ENCODE data around the gene IRF6. TPM values are rescaled to one million over a fixed set of nuclear protein-coding genes. Genes with fewer than 3 reads are reported as not detected.

IRF6 gene
- polyA plus RNA-seq, 1 of the 3 experiments (the other 2 are of a cell fraction), result 0.94 TPM

DNA sequence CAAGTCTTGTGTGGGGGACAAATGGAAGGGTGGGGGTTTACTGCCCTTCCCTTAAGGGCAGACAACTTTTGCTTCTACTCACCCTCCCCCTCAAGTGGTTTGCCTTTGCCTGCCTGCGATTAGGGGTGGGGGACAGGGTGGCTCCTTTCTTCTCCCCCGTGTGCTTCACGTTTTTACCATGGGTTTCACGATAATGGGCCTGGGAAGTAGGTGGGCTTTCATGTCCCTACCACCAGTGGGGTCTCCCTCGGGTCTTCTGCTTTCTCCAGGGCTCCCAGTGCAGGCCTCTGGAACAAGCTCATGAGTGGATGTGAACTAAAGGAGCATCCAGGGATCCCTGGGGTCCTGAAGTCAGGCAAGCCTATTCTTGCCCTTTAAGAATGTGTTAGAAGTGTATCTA is 43.4 kb upstream of the IRF6 start:
- Histone ChIP-seq H3K4me3 (ENCODE audit: low read depth in 2 of 2, low read length in 1 of 2) (no peak overlapping the region), H3K27ac (ENCODE audit: low read depth in 2 of 2, low read length in 1 of 2) (peak overlapping the region in 1 of 2 experiments; percentile 80; a peak in 2 of 4 replicates), H3K9ac (no peak overlapping the region), H3F3A (replicated peaks; ENCODE audit: insufficient read depth) (peaks cover 27% of the 10 kb centered on the region), H3K9me3 (no peaks in the 10 kb centered on the region), H3K9me2 (no peaks in the 10 kb centered on the region), H3K27me3 (ENCODE audit: insufficient read depth) (no peaks in the 10 kb centered on the region), H3K4me1 (ENCODE audit: control insufficient read depth in 1 of 2, insufficient read depth in 2 of 2, low read depth in 1 of 2, low read length in 1 of 2) (peaks cover 2 to 11% of the 10 kb centered on the region in 2 experiments; a peak in 3 of 4 replicates), H2AFZ (ENCODE audit: low read depth) (no peak overlapping the region), H4K20me1 (ENCODE audit: insufficient read depth) (no peaks in the 10 kb centered on the region), H3K36me3 (replicated peaks in 1 of 2; ENCODE audit: control insufficient read depth in 1 of 2, insufficient read depth in 2 of 2, low read length in 1 of 2) (peaks cover 88 to 89% of the 10 kb centered on the region in 2 experiments), H3K4me2 (no peak overlapping the region), H3K79me2 (ENCODE audit: insufficient read depth) (peaks cover 55% of the 10 kb centered on the region)
- POLR2A ChIA-PET, result interaction anchor here (1.0 kb wide), 1 partner anchor 12 kb away, joined by 3 read pairs; no protein-coding TSS in a partner anchor
- DNase-seq, result no peak
- TF ChIP-seq POLR2AphosphoS5 (IDR thresholded peaks at IDR 0.05; ENCODE audit: low read depth, low read length) (no peak), ELF1 (IDR thresholded peaks at IDR 0.05) (no peak), SMC3 (IDR thresholded peaks at IDR 0.05; ENCODE audit: low read depth, low read length) (no peak), NRF1 (IDR thresholded peaks at IDR 0.05; ENCODE audit: low read depth, low read length) (no peak), EP300 (IDR thresholded peaks at IDR 0.05; ENCODE audit: borderline replicate concordance in 1 of 2, low read depth in 1 of 2, low read length in 1 of 2) (no peak), RAD21 (IDR thresholded peaks at IDR 0.05; ENCODE audit: low read length) (no peak), FOSL2 (IDR thresholded peaks at IDR 0.05; ENCODE audit: borderline replicate concordance, low read depth) (no peak), SIN3A (IDR thresholded peaks at IDR 0.05; ENCODE audit: borderline replicate concordance, low read depth, low read length) (no peak), TAF1 (IDR thresholded peaks at IDR 0.05; ENCODE audit: borderline replicate concordance, low read depth, low read length) (no peak), JUND (IDR thresholded peaks at IDR 0.05) (no peak), FOXJ3 (CRISPR knock-in tag; IDR thresholded peaks at IDR 0.05) (no peak), RCOR1 (IDR thresholded peaks at IDR 0.05; ENCODE audit: low read length) (no peak)
- TF ChIP-seq, protein P1, sequence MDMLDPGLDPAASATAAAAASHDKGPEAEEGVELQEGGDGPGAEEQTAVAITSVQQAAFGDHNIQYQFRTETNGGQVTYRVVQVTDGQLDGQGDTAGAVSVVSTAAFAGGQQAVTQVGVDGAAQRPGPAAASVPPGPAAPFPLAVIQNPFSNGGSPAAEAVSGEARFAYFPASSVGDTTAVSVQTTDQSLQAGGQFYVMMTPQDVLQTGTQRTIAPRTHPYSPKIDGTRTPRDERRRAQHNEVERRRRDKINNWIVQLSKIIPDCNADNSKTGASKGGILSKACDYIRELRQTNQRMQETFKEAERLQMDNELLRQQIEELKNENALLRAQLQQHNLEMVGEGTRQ (IDR thresholded peaks at IDR 0.05; ENCODE audit: borderline replicate concordance, low read depth, low read length), result no peak
- TF ChIP-seq, protein P2, sequence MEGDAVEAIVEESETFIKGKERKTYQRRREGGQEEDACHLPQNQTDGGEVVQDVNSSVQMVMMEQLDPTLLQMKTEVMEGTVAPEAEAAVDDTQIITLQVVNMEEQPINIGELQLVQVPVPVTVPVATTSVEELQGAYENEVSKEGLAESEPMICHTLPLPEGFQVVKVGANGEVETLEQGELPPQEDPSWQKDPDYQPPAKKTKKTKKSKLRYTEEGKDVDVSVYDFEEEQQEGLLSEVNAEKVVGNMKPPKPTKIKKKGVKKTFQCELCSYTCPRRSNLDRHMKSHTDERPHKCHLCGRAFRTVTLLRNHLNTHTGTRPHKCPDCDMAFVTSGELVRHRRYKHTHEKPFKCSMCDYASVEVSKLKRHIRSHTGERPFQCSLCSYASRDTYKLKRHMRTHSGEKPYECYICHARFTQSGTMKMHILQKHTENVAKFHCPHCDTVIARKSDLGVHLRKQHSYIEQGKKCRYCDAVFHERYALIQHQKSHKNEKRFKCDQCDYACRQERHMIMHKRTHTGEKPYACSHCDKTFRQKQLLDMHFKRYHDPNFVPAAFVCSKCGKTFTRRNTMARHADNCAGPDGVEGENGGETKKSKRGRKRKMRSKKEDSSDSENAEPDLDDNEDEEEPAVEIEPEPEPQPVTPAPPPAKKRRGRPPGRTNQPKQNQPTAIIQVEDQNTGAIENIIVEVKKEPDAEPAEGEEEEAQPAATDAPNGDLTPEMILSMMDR (IDR thresholded peaks at IDR 0.05), result no peak
- TF ChIP-seq, protein P3, sequence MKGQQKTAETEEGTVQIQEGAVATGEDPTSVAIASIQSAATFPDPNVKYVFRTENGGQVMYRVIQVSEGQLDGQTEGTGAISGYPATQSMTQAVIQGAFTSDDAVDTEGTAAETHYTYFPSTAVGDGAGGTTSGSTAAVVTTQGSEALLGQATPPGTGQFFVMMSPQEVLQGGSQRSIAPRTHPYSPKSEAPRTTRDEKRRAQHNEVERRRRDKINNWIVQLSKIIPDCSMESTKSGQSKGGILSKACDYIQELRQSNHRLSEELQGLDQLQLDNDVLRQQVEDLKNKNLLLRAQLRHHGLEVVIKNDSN (IDR thresholded peaks at IDR 0.05; ENCODE audit: borderline replicate concordance, low read depth), result no peak
- TF ChIP-seq, protein P4, sequence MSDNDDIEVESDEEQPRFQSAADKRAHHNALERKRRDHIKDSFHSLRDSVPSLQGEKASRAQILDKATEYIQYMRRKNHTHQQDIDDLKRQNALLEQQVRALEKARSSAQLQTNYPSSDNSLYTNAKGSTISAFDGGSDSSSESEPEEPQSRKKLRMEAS (IDR thresholded peaks at IDR 0.05; ENCODE audit: low read depth), result no peak
- TF ChIP-seq, protein P5, sequence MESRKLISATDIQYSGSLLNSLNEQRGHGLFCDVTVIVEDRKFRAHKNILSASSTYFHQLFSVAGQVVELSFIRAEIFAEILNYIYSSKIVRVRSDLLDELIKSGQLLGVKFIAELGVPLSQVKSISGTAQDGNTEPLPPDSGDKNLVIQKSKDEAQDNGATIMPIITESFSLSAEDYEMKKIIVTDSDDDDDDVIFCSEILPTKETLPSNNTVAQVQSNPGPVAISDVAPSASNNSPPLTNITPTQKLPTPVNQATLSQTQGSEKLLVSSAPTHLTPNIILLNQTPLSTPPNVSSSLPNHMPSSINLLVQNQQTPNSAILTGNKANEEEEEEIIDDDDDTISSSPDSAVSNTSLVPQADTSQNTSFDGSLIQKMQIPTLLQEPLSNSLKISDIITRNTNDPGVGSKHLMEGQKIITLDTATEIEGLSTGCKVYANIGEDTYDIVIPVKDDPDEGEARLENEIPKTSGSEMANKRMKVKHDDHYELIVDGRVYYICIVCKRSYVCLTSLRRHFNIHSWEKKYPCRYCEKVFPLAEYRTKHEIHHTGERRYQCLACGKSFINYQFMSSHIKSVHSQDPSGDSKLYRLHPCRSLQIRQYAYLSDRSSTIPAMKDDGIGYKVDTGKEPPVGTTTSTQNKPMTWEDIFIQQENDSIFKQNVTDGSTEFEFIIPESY (IDR thresholded peaks at IDR 0.05; ENCODE audit: borderline replicate concordance, low read depth), result no peak
- TF ChIP-seq, protein P6, sequence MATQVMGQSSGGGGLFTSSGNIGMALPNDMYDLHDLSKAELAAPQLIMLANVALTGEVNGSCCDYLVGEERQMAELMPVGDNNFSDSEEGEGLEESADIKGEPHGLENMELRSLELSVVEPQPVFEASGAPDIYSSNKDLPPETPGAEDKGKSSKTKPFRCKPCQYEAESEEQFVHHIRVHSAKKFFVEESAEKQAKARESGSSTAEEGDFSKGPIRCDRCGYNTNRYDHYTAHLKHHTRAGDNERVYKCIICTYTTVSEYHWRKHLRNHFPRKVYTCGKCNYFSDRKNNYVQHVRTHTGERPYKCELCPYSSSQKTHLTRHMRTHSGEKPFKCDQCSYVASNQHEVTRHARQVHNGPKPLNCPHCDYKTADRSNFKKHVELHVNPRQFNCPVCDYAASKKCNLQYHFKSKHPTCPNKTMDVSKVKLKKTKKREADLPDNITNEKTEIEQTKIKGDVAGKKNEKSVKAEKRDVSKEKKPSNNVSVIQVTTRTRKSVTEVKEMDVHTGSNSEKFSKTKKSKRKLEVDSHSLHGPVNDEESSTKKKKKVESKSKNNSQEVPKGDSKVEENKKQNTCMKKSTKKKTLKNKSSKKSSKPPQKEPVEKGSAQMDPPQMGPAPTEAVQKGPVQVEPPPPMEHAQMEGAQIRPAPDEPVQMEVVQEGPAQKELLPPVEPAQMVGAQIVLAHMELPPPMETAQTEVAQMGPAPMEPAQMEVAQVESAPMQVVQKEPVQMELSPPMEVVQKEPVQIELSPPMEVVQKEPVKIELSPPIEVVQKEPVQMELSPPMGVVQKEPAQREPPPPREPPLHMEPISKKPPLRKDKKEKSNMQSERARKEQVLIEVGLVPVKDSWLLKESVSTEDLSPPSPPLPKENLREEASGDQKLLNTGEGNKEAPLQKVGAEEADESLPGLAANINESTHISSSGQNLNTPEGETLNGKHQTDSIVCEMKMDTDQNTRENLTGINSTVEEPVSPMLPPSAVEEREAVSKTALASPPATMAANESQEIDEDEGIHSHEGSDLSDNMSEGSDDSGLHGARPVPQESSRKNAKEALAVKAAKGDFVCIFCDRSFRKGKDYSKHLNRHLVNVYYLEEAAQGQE (IDR thresholded peaks at IDR 0.05; ENCODE audit: low read depth, low read length), result no peak
- TF ChIP-seq, protein P7, sequence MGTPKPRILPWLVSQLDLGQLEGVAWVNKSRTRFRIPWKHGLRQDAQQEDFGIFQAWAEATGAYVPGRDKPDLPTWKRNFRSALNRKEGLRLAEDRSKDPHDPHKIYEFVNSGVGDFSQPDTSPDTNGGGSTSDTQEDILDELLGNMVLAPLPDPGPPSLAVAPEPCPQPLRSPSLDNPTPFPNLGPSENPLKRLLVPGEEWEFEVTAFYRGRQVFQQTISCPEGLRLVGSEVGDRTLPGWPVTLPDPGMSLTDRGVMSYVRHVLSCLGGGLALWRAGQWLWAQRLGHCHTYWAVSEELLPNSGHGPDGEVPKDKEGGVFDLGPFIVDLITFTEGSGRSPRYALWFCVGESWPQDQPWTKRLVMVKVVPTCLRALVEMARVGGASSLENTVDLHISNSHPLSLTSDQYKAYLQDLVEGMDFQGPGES (IDR thresholded peaks at IDR 0.05; ENCODE audit: low read depth, low read length), result no peak
- CTCF ChIA-PET, result interaction anchor here (0.9 to 4.8 kb wide), 17 partner anchors 10 to 597 kb away, joined by 3 to 44 read pairs (median 3); partner anchors contain the start of genes SYT14 and UTP25
- WGBS (ENCODE audit: low lambda C conversion rate), result 82% methylated on average over 5 of the region's 5 CpGs
